ENCODE data around the gene EEF1AKMT3.

Gene EEF1AKMT3

GRCh38 chr12:57727758-57728395, 44.5 kb upstream of the EEF1AKMT3 start:
- Histone ChIP-seq H3K27ac (ENCODE audit: low read depth, low read length) (no peak overlapping the region), H3K27me3 (ENCODE audit: insufficient read depth, low read length) (peaks cover 3% of the 10 kb centered on the region; the same call in 1 of the 2 replicates), H3K4me3 (ENCODE audit: low read depth, low read length) (no peak overlapping the region)

GRCh38 chr12:57729321-57729844, 43.0 kb upstream of the EEF1AKMT3 start:
- peaks cover 10% of the 10 kb centered on the region; the same call in 1 of the 2 replicates for H3K27me3 ChIP-seq (ENCODE audit: insufficient read depth, low read length)
- no peak overlapping the region for H3K4me3 ChIP-seq (ENCODE audit: low read depth, low read length)
- no peak overlapping the region for H2AFZ ChIP-seq (ENCODE audit: low read length, unreplicated experiment)
- H3K79me2 ChIP-seq (ENCODE audit: control insufficient read depth, insufficient read depth, low read length, unreplicated experiment) = no peaks in the 10 kb centered on the region
- H3K36me3 ChIP-seq (ENCODE audit: insufficient read depth, low read length) = no peaks in the 10 kb centered on the region
- no peak overlapping the region for H3K27ac ChIP-seq (ENCODE audit: low read depth, low read length)
- H3K4me1 ChIP-seq (ENCODE audit: control insufficient read depth, insufficient read depth, low read length, unreplicated experiment) = no peaks in the 10 kb centered on the region

More at GRCh38 chr12:57727758-57728395, 44.5 kb upstream of the EEF1AKMT3 start:
- Histone ChIP-seq H3K4me1 (ENCODE audit: control insufficient read depth, insufficient read depth, low read length, unreplicated experiment) (no peaks in the 10 kb centered on the region), H2AFZ (ENCODE audit: low read length, unreplicated experiment) (no peak overlapping the region), H3K36me3 (ENCODE audit: insufficient read depth, low read length) (no peaks in the 10 kb centered on the region), H3K79me2 (ENCODE audit: control insufficient read depth, insufficient read depth, low read length, unreplicated experiment) (no peaks in the 10 kb centered on the region)

GRCh38 chr12:57730336-57731067, 41.9 kb upstream of the EEF1AKMT3 start:
- peaks cover under 1% of the 10 kb centered on the region for H3K4me1 ChIP-seq (ENCODE audit: control insufficient read depth, insufficient read depth, low read length, unreplicated experiment)
- H3K36me3 ChIP-seq (ENCODE audit: insufficient read depth, low read length) = no peaks in the 10 kb centered on the region
- H2AFZ ChIP-seq (ENCODE audit: low read length, unreplicated experiment) = no peak overlapping the region
- H3K27me3 ChIP-seq (ENCODE audit: insufficient read depth, low read length) = peaks cover 21% of the 10 kb centered on the region
- H3K79me2 ChIP-seq (ENCODE audit: control insufficient read depth, insufficient read depth, low read length, unreplicated experiment) = no peaks in the 10 kb centered on the region
- no peak overlapping the region for H3K4me3 ChIP-seq (ENCODE audit: low read depth, low read length)
- no peak overlapping the region for H3K27ac ChIP-seq (ENCODE audit: low read depth, low read length)

- no peak overlapping the region for H3K4me3 ChIP-seq (ENCODE audit: low read depth, low read length)
- H3K4me1 ChIP-seq (ENCODE audit: control insufficient read depth, insufficient read depth, low read length, unreplicated experiment) = peaks cover 6% of the 10 kb centered on the region
- no peaks in the 10 kb centered on the region for H3K36me3 ChIP-seq (ENCODE audit: insufficient read depth, low read length)
- H3K27me3 ChIP-seq (ENCODE audit: insufficient read depth, low read length) = peaks cover 30% of the 10 kb centered on the region
- H3K27ac ChIP-seq (ENCODE audit: low read depth, low read length) = no peak overlapping the region
- H3K79me2 ChIP-seq (ENCODE audit: control insufficient read depth, insufficient read depth, low read length, unreplicated experiment) = no peaks in the 10 kb centered on the region
- no peak overlapping the region for H2AFZ ChIP-seq (ENCODE audit: low read length, unreplicated experiment)
Measured at GRCh38 chr12:57731411-57732080, 40.9 kb upstream of the EEF1AKMT3 start.

GRCh38 chr12:57732270-57732669, 40.1 kb upstream of the EEF1AKMT3 start:
- Histone ChIP-seq H3K4me3 (ENCODE audit: low read depth, low read length) (no peak overlapping the region), H3K4me1 (ENCODE audit: control insufficient read depth, insufficient read depth, low read length, unreplicated experiment) (peaks cover 8% of the 10 kb centered on the region), H3K36me3 (ENCODE audit: insufficient read depth, low read length) (no peaks in the 10 kb centered on the region), H2AFZ (ENCODE audit: low read length, unreplicated experiment) (no peak overlapping the region), H3K27ac (ENCODE audit: low read depth, low read length) (no peak overlapping the region), H3K27me3 (ENCODE audit: insufficient read depth, low read length) (peaks cover 37% of the 10 kb centered on the region), H3K79me2 (ENCODE audit: control insufficient read depth, insufficient read depth, low read length, unreplicated experiment) (no peaks in the 10 kb centered on the region)

GRCh38 chr12:57732726-57733593, 39.5 kb upstream of the EEF1AKMT3 start:
- no peak overlapping the region for H2AFZ ChIP-seq (ENCODE audit: low read length, unreplicated experiment)
- no peaks in the 10 kb centered on the region for H3K36me3 ChIP-seq (ENCODE audit: insufficient read depth, low read length)
- H3K79me2 ChIP-seq (ENCODE audit: control insufficient read depth, insufficient read depth, low read length, unreplicated experiment) = no peaks in the 10 kb centered on the region
- peaks cover 41% of the 10 kb centered on the region for H3K27me3 ChIP-seq (ENCODE audit: insufficient read depth, low read length)
- H3K27ac ChIP-seq (ENCODE audit: low read depth, low read length) = no peak overlapping the region
- H3K4me1 ChIP-seq (ENCODE audit: control insufficient read depth, insufficient read depth, low read length, unreplicated experiment) = peaks cover 12% of the 10 kb centered on the region
- no peak overlapping the region for H3K4me3 ChIP-seq (ENCODE audit: low read depth, low read length)

GRCh38 chr12:57733928-57734327, 38.5 kb upstream of the EEF1AKMT3 start:
- H3K4me1 ChIP-seq (ENCODE audit: control insufficient read depth, insufficient read depth, low read length, unreplicated experiment) = peaks cover 14% of the 10 kb centered on the region
- peaks cover 50% of the 10 kb centered on the region for H3K27me3 ChIP-seq (ENCODE audit: insufficient read depth, low read length)
- H3K79me2 ChIP-seq (ENCODE audit: control insufficient read depth, insufficient read depth, low read length, unreplicated experiment) = no peaks in the 10 kb centered on the region
- no peak overlapping the region for H2AFZ ChIP-seq (ENCODE audit: low read length, unreplicated experiment)
- H3K27ac ChIP-seq (ENCODE audit: low read depth, low read length) = no peak overlapping the region
- no peak overlapping the region for H3K4me3 ChIP-seq (ENCODE audit: low read depth, low read length)
- no peaks in the 10 kb centered on the region for H3K36me3 ChIP-seq (ENCODE audit: insufficient read depth, low read length)

GRCh38 chr12:57734591-57734990, 37.8 kb upstream of the EEF1AKMT3 start:
- Histone ChIP-seq H3K36me3 (ENCODE audit: insufficient read depth, low read length) (no peaks in the 10 kb centered on the region), H2AFZ (ENCODE audit: low read length, unreplicated experiment) (no peak overlapping the region), H3K4me1 (ENCODE audit: control insufficient read depth, insufficient read depth, low read length, unreplicated experiment) (peaks cover 14% of the 10 kb centered on the region), H3K27me3 (ENCODE audit: insufficient read depth, low read length) (peaks cover 57% of the 10 kb centered on the region), H3K79me2 (ENCODE audit: control insufficient read depth, insufficient read depth, low read length, unreplicated experiment) (no peaks in the 10 kb centered on the region), H3K4me3 (ENCODE audit: low read depth, low read length) (no peak overlapping the region), H3K27ac (ENCODE audit: low read depth, low read length) (no peak overlapping the region)

- H3K27ac ChIP-seq (ENCODE audit: low read depth, low read length) = no peak overlapping the region
- peaks cover 14% of the 10 kb centered on the region for H3K4me1 ChIP-seq (ENCODE audit: control insufficient read depth, insufficient read depth, low read length, unreplicated experiment)
- H3K27me3 ChIP-seq (ENCODE audit: insufficient read depth, low read length) = peaks cover 64% of the 10 kb centered on the region
- no peak overlapping the region for H2AFZ ChIP-seq (ENCODE audit: low read length, unreplicated experiment)
- H3K79me2 ChIP-seq (ENCODE audit: control insufficient read depth, insufficient read depth, low read length, unreplicated experiment) = no peaks in the 10 kb centered on the region
- peak overlapping the region; percentile 57; the same call in 1 of the 2 replicates for H3K4me3 ChIP-seq (ENCODE audit: low read depth, low read length)
- no peaks in the 10 kb centered on the region for H3K36me3 ChIP-seq (ENCODE audit: insufficient read depth, low read length)
Measured at GRCh38 chr12:57735198-57735855, 37.1 kb upstream of the EEF1AKMT3 start.

All from ACC112 (cell line).